B cell (primary cell): ENCODE results near the gene TEAD1. TPM values are rescaled to one million over a fixed set of nuclear protein-coding genes. Genes with fewer than 3 reads are reported as not detected.

ENCODE experiments used
- ATAC-seq: fragments of 200-7000 bp; cut with Tn5 transposase; one replicate; pipeline ENCODE4 v1.10.0; 2021; ENCODE audit warnings: low read depth, mild to moderate bottlenecking, moderate number of reproducible peaks, moderate library complexity
- CTCF ChIA-PET: fragments of 350-600 bp; sonication (Branson Sonifier 250); formaldehyde crosslinking; loops from one replicate; lab custom pipeline; 2021; ENCODE audit warnings: antibody characterized with exemption, inconsistent platforms; lab: Charles Lee
- POLR2A ChIA-PET: fragments of 350-600 bp; sonication (Branson Sonifier 250); formaldehyde crosslinking; loops from one replicate; lab custom pipeline; 2021; ENCODE audit warnings: antibody characterized with exemption; lab: Charles Lee
- DNase-seq: peaks from one replicate; pipeline ENCODE4 v3.0.0; 2013
- H2AFZ ChIP-seq: 2 replicates; pipeline ENCODE4 v1.6.1; 2012; ENCODE audit warnings: mild to moderate bottlenecking, low read depth, low read length; ENCODE audit not compliant: insufficient read depth, poor library complexity, severe bottlenecking
- H3K27ac ChIP-seq, 2 donors: 1 replicate in 1 of 2; 2 replicates in 1 of 2; pipeline ENCODE4 v1.5.1; 2012 to 2013; ENCODE audit warnings: low read length in 2 of 2, mild to moderate bottlenecking in 2 of 2, moderate library complexity in 1 of 2
- H3K27me3 ChIP-seq, 4 experiments: fragments of 200-600 bp in 1 of 4; sonication (generic) in 1 of 4; replicated peaks in 1 of 4; 1 replicate in 2 of 4; 2 replicates in 2 of 4; pipeline versions ENCODE4 v1.6.1 to v1.7.0; 2013 to 2016; ENCODE audit warnings: low read length in 3 of 4, mild to moderate bottlenecking in 2 of 4, mixed read lengths in 1 of 4, moderate library complexity in 1 of 4; ENCODE audit not compliant: insufficient read depth in 4 of 4, control insufficient read depth in 3 of 4; ENCODE audit errors: control extremely low read depth in 1 of 4
- H3K36me3 ChIP-seq, 2 experiments: replicated peaks in 1 of 2; 1 replicate in 1 of 2; 2 replicates in 1 of 2; pipeline versions ENCODE4 v1.6.1 to v1.7.1; 2013; ENCODE audit warnings: low read length in 1 of 2; ENCODE audit not compliant: insufficient read depth in 2 of 2, control insufficient read depth in 1 of 2; ENCODE audit errors: control extremely low read depth in 1 of 2, extremely low read depth in 1 of 2
- H3K4me1 ChIP-seq, 2 donors: fragments of 200-600 bp in 1 of 2; sonication (generic) in 1 of 2; 1 replicate in 1 of 2; 2 replicates in 1 of 2; pipeline versions ENCODE4 v1.5.1 to v1.6.1; 2013 to 2017; ENCODE audit warnings: low read length in 2 of 2; ENCODE audit not compliant: control insufficient read depth in 2 of 2, insufficient read depth in 2 of 2
- H3K4me2 ChIP-seq: replicated peaks from 2 replicates; pipeline ENCODE3; 2012; ENCODE audit warnings: mild to moderate bottlenecking, low read depth, low read length; ENCODE audit not compliant: poor library complexity, severe bottlenecking
- H3K4me3 ChIP-seq, 5 experiments: fragments of 200-600 bp in 1 of 5; sonication (generic) in 1 of 5; 1 replicate in 3 of 5; 2 replicates in 2 of 5; pipeline versions ENCODE4 v1.5.1 to v1.7.0; 2011 to 2016; ENCODE audit warnings: low read length in 4 of 5, mild to moderate bottlenecking in 4 of 5, low read depth in 2 of 5, control low read depth in 1 of 5, moderate library complexity in 1 of 5; ENCODE audit not compliant: insufficient read depth in 1 of 5; ENCODE audit errors: control extremely low read depth in 1 of 5, extremely low read depth in 1 of 5
- H3K79me2 ChIP-seq: fragments of 200-600 bp; sonication (generic); one replicate; pipeline ENCODE4 v1.6.0; 2016; ENCODE audit warnings: low read length; ENCODE audit not compliant: control insufficient read depth, insufficient read depth
- H3K9ac ChIP-seq: fragments of 200-600 bp; sonication (generic); 2 replicates; pipeline ENCODE4 v1.6.1; 2017; ENCODE audit warnings: mild to moderate bottlenecking, low read length, moderate library complexity
- H3K9me3 ChIP-seq, 3 donors: one replicate each; pipeline versions ENCODE4 v1.6.1 to v1.7.1; 2013; ENCODE audit warnings: low read length in 2 of 3; ENCODE audit not compliant: control insufficient read depth in 2 of 3, insufficient read depth in 1 of 3; ENCODE audit errors: control extremely low read depth in 1 of 3
- H4K20me1 ChIP-seq: 2 replicates; pipeline ENCODE4 v1.6.0; 2012; ENCODE audit warnings: mild to moderate bottlenecking, low read length; ENCODE audit not compliant: insufficient read depth, control insufficient read depth, poor library complexity, severe bottlenecking
- H3K27ac Mint-ChIP-seq: one replicate; pipeline ENCODE4 v1.8.0; 2021; ENCODE audit warnings: mixed read lengths
- H3K27me3 Mint-ChIP-seq: one replicate; pipeline ENCODE4 v1.8.0; 2021; ENCODE audit warnings: mixed read lengths
- H3K4me1 Mint-ChIP-seq: one replicate; pipeline ENCODE4 v1.8.0; 2021; ENCODE audit warnings: mixed read lengths
- H3K4me3 Mint-ChIP-seq: one replicate; pipeline ENCODE4 v1.8.0; 2021; ENCODE audit warnings: mixed read lengths
- H3K9me3 Mint-ChIP-seq: one replicate; pipeline ENCODE4 v1.8.0; 2022; ENCODE audit warnings: mixed read lengths; ENCODE audit not compliant: insufficient read depth
- EZH2 ChIP-seq: IDR thresholded peaks from 2 replicates; pipeline ENCODE4 v1.6.1; 2012; ENCODE audit warnings: borderline replicate concordance, low read depth, mild to moderate bottlenecking, moderate library complexity, low read length; ENCODE audit not compliant: insufficient read depth, poor library complexity, severe bottlenecking
- WGBS: methylation state at CpG from one replicate; pipeline ENCODE4 v1.1.5; 2013; ENCODE audit warnings: missing lambda C conversion rate; ENCODE audit not compliant: insufficient coverage; 5-methylcytosine and 5-hydroxymethylcytosine counted together
- intact Hi-C: fragments of 100-400 bp; cut with micrococcal nuclease; formaldehyde crosslinking; loops from one replicate; pipeline ENCODE4 v1.10.0; 2022
- polyA plus RNA-seq: library from polyadenylated mRNA; depleted of rRNA; stranded (reverse); fragments of >200 nt; gene quantifications from 2 replicates; pipeline ENCODE4 v1.2.3, GENCODE V29; 2012
- total RNA-seq, 2 donors: library from RNA; stranded (reverse); fragments of 120-200 nt in 1 of 2; gene quantifications; 1 replicate in 1 of 2; 2 replicates in 1 of 2; pipeline versions ENCODE4 v1.2.3 to v1.2.4, GENCODE V29; 2013 to 2022
- TF ChIP-seq, protein P1 (sequence below): fragments of 200-600 bp; IDR thresholded peaks from one replicate; pipeline ENCODE4 v1.8.0; 2022; ENCODE audit warnings: antibody characterized with exemption, mild to moderate bottlenecking

Gene TEAD1
- total and polyA plus RNA-seq, 2 donors (not counting 1 experiment from before 2014, with no cell fraction given): 0.30 TPM; not detected in 1

- no peaks in the 10 kb centered on the region for H3K4me1 Mint-ChIP-seq
- H3K4me3 Mint-ChIP-seq: no peak overlapping the region
- H3K4me1 ChIP-seq: no peaks in the 10 kb centered on the region
- H2AFZ ChIP-seq: no peak overlapping the region
- no peak overlapping the region for H3K27ac ChIP-seq
- 85% methylated on average over 7 of the region's 7 CpGs for WGBS
- no peaks in the 10 kb centered on the region for H3K9me3 Mint-ChIP-seq
- no peaks in the 10 kb centered on the region for H4K20me1 ChIP-seq
- no peaks in the 10 kb centered on the region for H3K36me3 ChIP-seq
- POLR2A ChIA-PET: no interaction called here
- no peak overlapping the region for H3K27ac Mint-ChIP-seq
- H3K27me3 ChIP-seq: no peaks in the 10 kb centered on the region
- ATAC-seq (no peak), DNase-seq (no peak)
- peaks cover 3% of the 10 kb centered on the region for H3K27me3 Mint-ChIP-seq
- H3K9me3 ChIP-seq: no peaks in the 10 kb centered on the region
- no peak overlapping the region for H3K4me3 ChIP-seq
- CTCF ChIA-PET: no interaction called here
- TF ChIP-seq, protein P1, sequence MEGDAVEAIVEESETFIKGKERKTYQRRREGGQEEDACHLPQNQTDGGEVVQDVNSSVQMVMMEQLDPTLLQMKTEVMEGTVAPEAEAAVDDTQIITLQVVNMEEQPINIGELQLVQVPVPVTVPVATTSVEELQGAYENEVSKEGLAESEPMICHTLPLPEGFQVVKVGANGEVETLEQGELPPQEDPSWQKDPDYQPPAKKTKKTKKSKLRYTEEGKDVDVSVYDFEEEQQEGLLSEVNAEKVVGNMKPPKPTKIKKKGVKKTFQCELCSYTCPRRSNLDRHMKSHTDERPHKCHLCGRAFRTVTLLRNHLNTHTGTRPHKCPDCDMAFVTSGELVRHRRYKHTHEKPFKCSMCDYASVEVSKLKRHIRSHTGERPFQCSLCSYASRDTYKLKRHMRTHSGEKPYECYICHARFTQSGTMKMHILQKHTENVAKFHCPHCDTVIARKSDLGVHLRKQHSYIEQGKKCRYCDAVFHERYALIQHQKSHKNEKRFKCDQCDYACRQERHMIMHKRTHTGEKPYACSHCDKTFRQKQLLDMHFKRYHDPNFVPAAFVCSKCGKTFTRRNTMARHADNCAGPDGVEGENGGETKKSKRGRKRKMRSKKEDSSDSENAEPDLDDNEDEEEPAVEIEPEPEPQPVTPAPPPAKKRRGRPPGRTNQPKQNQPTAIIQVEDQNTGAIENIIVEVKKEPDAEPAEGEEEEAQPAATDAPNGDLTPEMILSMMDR: no peak
- TF ChIP-seq EZH2: no peak
- H3K4me2 ChIP-seq: no peak overlapping the region
- intact Hi-C loops: no loop called here
- no peaks in the 10 kb centered on the region for H3K79me2 ChIP-seq
- H3K9ac ChIP-seq: no peak overlapping the region
Measured at GRCh38 chr11:12748561-12748960, 74.3 kb downstream of the TEAD1 start.

DNA sequence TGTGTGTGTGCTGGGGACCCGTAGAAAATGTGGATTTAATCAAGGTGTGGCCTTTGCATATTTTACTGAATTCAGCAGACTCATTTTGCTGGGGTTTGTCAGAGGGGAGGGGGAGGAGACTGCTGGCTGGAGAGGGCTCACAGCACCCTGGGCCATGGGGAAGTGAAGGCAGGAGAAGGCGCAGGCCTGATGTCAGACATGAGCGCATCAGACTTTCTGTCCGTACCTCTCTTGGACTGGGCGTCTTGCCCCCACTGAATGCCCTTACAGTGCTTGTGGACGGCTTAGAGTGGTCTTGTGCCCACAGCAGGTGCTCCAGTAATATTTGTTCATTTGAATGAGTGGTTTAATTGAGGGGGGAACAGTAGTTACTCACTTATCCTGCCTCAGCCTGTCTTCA lies 75.2 kb downstream of the TEAD1 start:
- no peaks in the 10 kb centered on the region for H3K4me1 ChIP-seq
- no peaks in the 10 kb centered on the region for H3K9me3 ChIP-seq
- H3K27ac ChIP-seq: no peak overlapping the region
- no peaks in the 10 kb centered on the region for H3K27me3 ChIP-seq
- H3K9me3 Mint-ChIP-seq: no peaks in the 10 kb centered on the region
- intact Hi-C loops: no loop called here
- no peak overlapping the region for H3K4me3 ChIP-seq
- ATAC-seq (no peak), DNase-seq (no peak)
- H3K4me1 Mint-ChIP-seq: no peaks in the 10 kb centered on the region
- H3K9ac ChIP-seq: no peak overlapping the region
- H4K20me1 ChIP-seq: no peaks in the 10 kb centered on the region
- no peak overlapping the region for H2AFZ ChIP-seq
- ChIA-PET POLR2A (no interaction called here), CTCF (no interaction called here)
- H3K4me3 Mint-ChIP-seq: no peak overlapping the region
- WGBS: 85% methylated on average over 6 of the region's 6 CpGs
- no peaks in the 10 kb centered on the region for H3K27me3 Mint-ChIP-seq
- no peaks in the 10 kb centered on the region for H3K36me3 ChIP-seq
- TF ChIP-seq, protein P1: no peak
- no peak for TF ChIP-seq EZH2
- H3K79me2 ChIP-seq: no peaks in the 10 kb centered on the region
- no peak overlapping the region for H3K4me2 ChIP-seq
- H3K27ac Mint-ChIP-seq: no peak overlapping the region
